Rectal smooth muscle tissue (tissue), 1 donor: ENCODE measurements around the gene ANKRD10.

Experiments used
- H3K27ac ChIP-seq: one replicate; pipeline ENCODE4 v1.7.0; 2013; ENCODE audit warnings: low read depth, low read length, inconsistent platforms
- H3K27me3 ChIP-seq: one replicate; pipeline ENCODE4 v1.7.0; 2013; ENCODE audit warnings: low read length; ENCODE audit not compliant: control insufficient read depth, insufficient read depth
- H3K36me3 ChIP-seq: one replicate; pipeline ENCODE4 v1.7.0; 2013; ENCODE audit warnings: low read length; ENCODE audit not compliant: control insufficient read depth, insufficient read depth
- H3K4me1 ChIP-seq: one replicate; pipeline ENCODE4 v1.7.0; 2013; ENCODE audit warnings: low read length; ENCODE audit not compliant: control insufficient read depth, insufficient read depth
- H3K4me3 ChIP-seq: one replicate; pipeline ENCODE4 v1.7.0; 2013; ENCODE audit warnings: low read length
- H3K9ac ChIP-seq: one replicate; pipeline ENCODE4 v1.7.0; 2013; ENCODE audit warnings: low read length

Gene ANKRD10

DNA sequence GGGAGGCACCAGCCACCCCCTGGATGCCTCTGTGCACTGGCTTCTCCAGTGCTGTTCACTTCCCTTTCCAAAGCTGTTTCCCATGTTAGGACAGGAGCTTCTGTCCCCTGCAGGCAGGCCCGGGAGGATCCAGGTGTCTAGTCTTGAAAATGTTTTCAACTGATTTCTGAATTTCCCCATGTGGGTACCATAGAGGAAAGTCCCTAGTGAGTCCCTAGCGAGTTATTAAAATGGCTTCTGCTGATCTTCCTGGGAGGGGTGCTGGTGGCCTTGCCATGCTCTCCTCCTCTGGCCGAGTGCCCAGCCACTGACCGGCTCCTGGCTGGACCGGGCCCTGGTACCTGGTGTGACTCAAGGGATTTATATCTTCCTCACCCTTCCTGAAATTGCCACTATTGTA is 5.2 kb upstream of the ANKRD10 start:
- Histone ChIP-seq H3K27me3 (no peaks in the 10 kb centered on the region), H3K36me3 (no peaks in the 10 kb centered on the region), H3K27ac (no peak overlapping the region), H3K4me1 (peaks cover 3% of the 10 kb centered on the region), H3K9ac (no peak overlapping the region), H3K4me3 (no peak overlapping the region)

DNA sequence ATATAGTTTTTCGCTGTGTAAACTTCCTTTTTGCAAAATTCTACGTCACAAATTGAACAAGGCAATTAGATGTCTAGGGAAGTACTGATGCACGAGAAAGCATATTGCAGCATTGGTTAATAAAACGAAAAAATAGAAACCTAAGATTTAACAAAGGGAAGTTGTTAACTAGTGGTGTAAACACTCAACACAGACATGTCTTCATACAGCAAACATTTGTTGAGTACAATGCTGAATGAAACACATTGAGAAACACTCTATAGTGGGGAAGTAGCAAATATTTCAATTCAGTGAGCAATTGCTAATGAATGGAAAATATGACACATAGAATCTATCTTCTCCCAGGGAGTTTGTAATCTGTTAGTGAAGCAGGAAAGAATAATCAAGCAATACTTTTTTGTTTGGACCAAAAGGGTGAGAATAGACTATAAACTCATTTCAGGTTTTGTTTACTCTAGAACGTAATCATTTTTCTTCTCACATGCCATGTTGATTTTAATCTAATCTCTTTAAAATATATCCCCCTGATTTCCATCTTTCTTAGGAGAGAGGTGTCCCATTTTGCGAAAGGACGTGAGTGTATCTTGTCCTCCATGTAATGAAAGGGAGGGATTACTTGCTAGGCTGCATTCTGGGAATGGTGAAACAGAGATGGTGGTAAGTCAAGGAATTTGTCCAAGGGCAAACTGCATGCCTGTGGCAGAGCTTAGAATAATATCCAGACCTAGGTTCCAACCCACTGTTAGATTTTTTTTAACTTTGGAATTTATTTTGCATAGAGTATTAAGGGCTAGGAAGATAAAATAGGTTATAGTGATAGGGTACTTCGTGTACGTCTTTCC is 1.7 kb upstream of the ANKRD10 start:
- Histone ChIP-seq H3K9ac (no peak overlapping the region), H3K27ac (peak overlapping the region; percentile 95), H3K4me1 (peaks cover 18% of the 10 kb centered on the region), H3K36me3 (no peaks in the 10 kb centered on the region), H3K27me3 (no peaks in the 10 kb centered on the region), H3K4me3 (no peak overlapping the region)

DNA sequence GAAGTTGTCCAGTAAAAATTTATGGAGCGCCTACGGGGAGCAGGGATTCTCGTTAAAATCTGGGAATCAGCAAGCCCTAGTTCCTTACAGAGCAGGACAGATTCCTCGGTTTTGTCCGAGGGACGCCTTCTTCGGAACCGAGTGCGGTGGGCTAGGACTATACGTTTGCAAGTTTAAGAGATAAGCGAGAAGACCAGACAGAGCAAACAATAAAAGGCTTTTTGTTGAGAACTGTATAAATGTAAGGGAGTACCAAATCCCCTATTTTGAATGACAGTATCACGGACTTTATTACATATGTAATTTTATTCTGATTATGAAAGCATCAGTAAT is 971 bp upstream of the ANKRD10 start:
- no peaks in the 10 kb centered on the region for H3K27me3 ChIP-seq
- peaks cover 18% of the 10 kb centered on the region for H3K4me1 ChIP-seq
- peak overlapping the region; percentile 34 for H3K9ac ChIP-seq
- no peaks in the 10 kb centered on the region for H3K36me3 ChIP-seq
- H3K4me3 ChIP-seq = peak overlapping the region; percentile 60
- H3K27ac ChIP-seq = peak overlapping the region; percentile 95

DNA sequence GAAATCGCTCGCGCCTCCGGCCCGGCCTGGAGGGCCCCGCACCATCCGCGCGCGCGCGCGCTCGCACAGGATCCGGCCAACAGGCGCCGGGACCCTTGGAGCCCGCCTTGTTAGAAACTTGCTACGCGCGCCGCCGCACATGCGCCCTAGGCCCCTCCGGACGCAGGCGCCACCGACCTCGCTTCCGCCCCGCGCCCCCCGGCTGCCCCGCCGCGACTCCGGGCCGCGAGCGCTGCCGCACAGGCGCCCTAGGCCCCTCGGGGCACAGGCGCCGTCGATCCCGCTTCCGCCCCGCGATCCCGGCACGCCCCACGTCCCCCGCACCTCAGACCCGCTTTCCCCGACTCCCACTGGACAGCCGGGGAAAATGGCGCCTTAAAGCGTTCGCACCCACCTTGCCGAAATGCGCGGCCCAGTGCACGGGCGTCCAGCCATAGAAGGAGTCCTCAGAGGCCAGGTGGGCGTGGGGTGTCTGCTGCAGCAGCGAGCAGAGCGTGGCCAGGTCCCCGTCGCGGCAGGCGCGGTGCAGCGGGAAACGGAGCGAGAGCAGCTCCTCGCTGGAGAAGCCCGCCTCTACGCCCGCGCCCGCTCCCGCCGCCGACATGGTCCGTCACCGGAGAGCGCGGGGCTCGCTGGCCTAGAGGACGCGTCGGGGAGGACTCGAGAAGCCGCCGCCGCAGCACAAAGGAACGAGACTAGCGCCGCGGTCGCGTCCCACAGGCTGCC is 375 bp downstream of the ANKRD10 start:
- peak overlapping the region; percentile 84 for H3K4me3 ChIP-seq
- H3K36me3 ChIP-seq = no peaks in the 10 kb centered on the region
- no peaks in the 10 kb centered on the region for H3K27me3 ChIP-seq
- peaks cover 23% of the 10 kb centered on the region for H3K4me1 ChIP-seq
- peak overlapping the region; percentile 96 for H3K27ac ChIP-seq
- H3K9ac ChIP-seq = peak overlapping the region; percentile 82

DNA sequence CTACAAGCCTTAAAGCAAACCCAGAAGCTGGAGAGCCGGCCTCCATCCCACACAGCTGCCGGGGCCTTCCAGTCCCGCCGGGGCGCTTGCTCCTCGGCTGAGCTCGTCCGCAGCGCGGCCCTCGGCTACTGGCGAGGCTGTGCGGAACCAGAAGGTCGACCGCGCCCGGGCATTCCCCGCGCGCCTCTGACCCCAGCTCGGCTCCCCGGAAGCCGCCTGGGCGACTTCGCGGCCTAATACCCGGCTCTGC is 863 bp downstream of the ANKRD10 start:
- no peaks in the 10 kb centered on the region for H3K36me3 ChIP-seq
- H3K4me1 ChIP-seq = peaks cover 26% of the 10 kb centered on the region
- peak overlapping the region; percentile 84 for H3K4me3 ChIP-seq
- no peaks in the 10 kb centered on the region for H3K27me3 ChIP-seq
- peak overlapping the region; percentile 82 for H3K9ac ChIP-seq
- H3K27ac ChIP-seq = peak overlapping the region; percentile 96

DNA sequence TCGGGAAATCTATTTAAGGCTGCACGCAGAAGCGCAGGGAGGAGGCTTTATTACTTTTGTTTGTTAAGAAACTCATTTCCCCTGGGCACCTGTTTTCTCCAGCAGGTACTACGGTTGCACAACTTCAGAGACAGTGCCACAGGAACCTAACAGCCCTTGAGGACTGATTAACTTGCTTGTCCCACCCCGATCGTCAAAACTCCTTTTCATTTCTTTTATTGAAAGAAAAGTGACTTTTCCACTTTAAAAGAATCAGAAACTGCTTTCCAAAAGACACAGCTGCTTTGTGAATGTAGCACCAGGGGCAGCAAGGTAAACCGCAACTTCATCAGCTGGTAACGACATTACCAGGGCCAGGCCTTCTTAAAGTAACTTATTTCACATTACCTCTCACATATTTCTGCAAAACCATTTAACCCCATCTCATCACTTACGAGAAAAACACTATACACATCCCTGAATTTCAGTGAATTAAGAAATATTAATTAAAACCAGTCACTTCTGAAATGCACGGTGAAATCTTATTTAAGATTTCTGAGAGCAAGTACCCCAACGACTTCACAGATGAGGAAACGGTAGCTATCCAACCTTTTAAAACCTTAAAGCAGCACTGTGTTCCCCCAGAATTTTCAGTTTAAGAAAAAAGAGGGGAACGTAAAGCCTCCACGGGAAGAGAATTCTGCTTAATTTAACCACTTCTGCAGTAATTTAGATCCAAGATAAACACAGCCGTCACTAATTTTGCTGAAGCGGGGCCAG is 1.4 kb downstream of the ANKRD10 start:
- Histone ChIP-seq H3K27ac (peak overlapping the region; percentile 96), H3K4me1 (peaks cover 26% of the 10 kb centered on the region)

DNA sequence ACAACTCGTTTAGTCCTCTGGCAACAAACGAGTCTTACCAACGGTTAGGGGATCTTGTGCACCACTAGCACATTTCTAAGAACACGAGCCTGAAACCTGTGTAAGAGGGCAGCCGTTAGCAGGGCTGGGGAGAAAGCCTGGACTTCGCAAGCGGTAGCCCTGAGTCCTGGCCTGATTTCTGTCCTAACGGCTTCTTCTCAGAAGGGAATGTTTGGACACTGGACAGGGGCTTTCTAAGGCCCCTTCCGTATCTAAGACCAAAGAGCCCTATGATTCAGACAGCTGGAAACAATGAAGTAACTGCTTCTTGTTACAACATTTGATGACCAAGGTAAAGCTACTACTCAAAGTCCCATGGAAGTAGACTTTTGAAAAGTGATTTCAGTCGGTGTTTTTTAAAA is 2.2 kb downstream of the ANKRD10 start:
- H3K27ac ChIP-seq = peak overlapping the region; percentile 96
- H3K27me3 ChIP-seq = no peaks in the 10 kb centered on the region
- H3K4me1 ChIP-seq = peaks cover 31% of the 10 kb centered on the region
- H3K9ac ChIP-seq = no peak overlapping the region
- no peaks in the 10 kb centered on the region for H3K36me3 ChIP-seq
- peak overlapping the region; percentile 84 for H3K4me3 ChIP-seq

More for the DNA sequence above, 1.4 kb downstream of the ANKRD10 start:
- peak overlapping the region; percentile 84 for H3K4me3 ChIP-seq
- peak overlapping the region; percentile 82 for H3K9ac ChIP-seq
- no peaks in the 10 kb centered on the region for H3K27me3 ChIP-seq
- no peaks in the 10 kb centered on the region for H3K36me3 ChIP-seq

DNA sequence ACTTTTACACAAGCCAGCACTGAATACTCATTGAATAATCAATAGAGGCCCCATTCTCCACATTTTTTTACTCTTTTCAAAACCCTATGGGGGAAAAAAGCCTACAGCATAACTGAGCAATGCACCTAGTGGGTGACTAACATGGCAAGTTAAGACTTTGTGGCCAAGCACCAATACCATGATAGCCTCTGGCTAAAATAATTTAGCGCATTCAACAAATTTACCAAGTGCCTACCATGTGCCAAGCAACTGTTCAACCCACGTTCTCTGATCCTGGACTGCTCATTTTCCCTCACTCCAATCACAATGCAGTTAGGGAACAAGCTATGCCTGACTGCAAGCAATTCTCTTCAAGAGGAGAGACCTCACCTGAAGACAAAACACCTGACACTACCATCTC is 3.0 kb downstream of the ANKRD10 start:
- Histone ChIP-seq H3K36me3 (peaks cover 2% of the 10 kb centered on the region), H3K4me3 (no peak overlapping the region), H3K4me1 (peaks cover 31% of the 10 kb centered on the region), H3K27me3 (no peaks in the 10 kb centered on the region), H3K9ac (no peak overlapping the region), H3K27ac (no peak overlapping the region)

DNA sequence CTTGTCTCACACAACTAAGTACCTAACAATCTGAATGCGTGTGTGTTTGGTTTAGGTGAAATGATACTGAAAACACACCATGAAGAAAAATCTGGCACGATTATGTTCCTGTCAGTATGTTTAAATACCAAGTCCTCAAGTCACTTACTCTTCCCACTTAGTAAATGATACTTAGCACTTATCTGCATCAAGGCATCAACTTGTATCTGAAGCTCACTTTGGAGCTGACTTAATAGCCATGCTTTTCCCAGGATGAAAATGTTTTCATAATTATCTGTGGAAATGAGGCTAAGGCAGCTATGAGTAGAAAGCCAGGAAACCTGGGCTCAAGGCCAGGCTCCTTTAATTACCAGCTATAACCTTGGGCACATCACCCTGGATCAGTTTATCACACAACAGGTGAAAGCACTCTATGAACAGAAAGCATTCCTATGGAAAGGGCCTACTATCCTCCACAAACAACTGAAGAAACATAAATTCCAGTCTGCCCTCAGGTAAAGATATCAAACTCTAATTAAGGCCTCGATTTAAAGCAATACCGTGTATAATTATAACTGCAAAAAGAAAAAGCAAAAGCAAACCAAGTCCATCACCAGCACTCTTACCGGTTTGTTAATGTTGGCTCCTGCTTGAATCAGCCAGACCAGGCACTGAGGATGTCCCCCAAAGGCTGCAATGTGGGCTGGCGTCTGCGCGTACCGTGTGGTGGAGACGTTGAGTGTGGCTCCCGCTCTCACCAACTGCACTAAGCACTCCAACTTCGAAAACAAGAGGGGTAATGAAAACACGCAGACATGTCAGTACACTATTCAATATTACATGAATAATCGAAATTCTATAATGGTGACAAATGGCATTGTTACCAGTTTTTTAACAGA is 4.6 kb downstream of the ANKRD10 start:
- peaks cover 32% of the 10 kb centered on the region for H3K4me1 ChIP-seq
- H3K27me3 ChIP-seq = no peaks in the 10 kb centered on the region
- no peak overlapping the region for H3K9ac ChIP-seq
- H3K27ac ChIP-seq = no peak overlapping the region
- peaks cover 2% of the 10 kb centered on the region for H3K36me3 ChIP-seq
- H3K4me3 ChIP-seq = no peak overlapping the region

DNA sequence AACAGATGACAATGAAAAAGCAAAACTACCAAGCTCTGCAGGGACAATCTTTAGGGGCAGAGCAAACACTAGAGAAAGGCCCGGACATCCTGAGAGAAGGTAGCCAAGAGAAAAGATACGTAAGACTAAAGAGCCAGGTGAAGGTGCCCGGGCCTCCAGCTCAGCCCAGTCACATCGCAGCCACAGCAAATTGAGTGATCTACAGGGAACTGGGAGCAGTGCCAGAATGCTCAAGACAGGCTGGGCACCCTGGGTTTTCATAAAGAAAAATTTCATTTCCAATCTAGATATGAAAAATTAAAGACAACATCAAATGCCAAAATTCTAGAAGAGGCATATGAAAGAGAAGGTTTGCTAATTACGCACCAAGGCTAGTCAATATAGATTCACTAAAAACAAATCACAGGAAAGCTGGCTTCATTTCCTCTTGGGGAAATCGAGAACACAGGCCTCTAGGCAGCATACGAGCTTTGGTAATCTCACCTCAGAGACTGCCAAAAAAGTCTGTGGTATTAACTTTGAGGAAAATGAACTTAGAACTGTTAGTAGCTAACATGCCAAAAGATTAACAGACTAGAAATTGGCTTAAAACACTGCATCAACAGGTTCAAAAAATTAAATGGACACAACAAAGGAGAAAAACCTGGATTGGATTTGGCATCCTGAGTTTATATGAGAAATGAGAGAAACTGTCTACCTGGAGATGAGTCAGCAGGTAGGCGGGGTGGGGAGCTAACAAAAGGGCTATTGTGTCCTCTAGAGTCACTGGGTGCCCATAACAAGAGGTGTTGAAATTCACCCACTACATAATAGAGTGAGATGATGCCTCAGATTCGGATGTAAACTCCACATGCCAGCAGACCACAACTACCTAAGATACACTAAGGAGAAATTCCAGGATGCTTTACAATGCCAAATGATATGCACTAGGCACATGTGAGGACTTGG is 6.6 kb downstream of the ANKRD10 start:
- Histone ChIP-seq H3K4me3 (no peak overlapping the region), H3K27ac (no peak overlapping the region), H3K36me3 (peaks cover 2% of the 10 kb centered on the region), H3K4me1 (peaks cover 31% of the 10 kb centered on the region), H3K27me3 (no peaks in the 10 kb centered on the region), H3K9ac (no peak overlapping the region)

DNA sequence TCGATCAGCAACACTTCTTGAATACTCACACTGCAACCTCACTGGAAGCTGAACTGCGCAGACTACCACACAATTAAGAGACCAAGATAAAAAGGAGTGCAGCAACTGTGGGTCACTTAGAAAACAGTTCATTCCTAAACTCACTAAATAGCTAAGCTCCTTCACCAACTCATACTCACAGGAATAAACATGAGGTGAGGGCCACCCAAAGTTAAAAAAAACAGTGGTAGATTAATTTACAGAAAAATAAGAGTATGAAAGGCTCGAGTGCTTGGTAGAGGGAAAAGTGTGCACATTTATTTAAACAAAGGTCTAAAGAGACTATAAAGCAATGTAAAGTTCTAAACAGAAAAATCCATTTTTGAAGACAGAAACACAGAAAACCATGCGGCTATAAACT is 7.6 kb downstream of the ANKRD10 start:
- Histone ChIP-seq H3K36me3 (peaks cover 2% of the 10 kb centered on the region), H3K27ac (no peak overlapping the region), H3K9ac (no peak overlapping the region), H3K4me3 (no peak overlapping the region), H3K27me3 (no peaks in the 10 kb centered on the region), H3K4me1 (peaks cover 23% of the 10 kb centered on the region)
